K562 (cell line): ENCODE data around the gene HOXA5. TPM values are rescaled to one million over a fixed set of nuclear protein-coding genes. Genes with fewer than 3 reads are reported as not detected.

Experiments used
- ATAC-seq: fragments of 200-7000 bp; cut with Tn5 transposase; 3 replicates; pipeline ENCODE4 v1.9.1; 2020; ENCODE audit warnings: moderate library complexity
- BruUV-seq: library from RNA; stranded (reverse); fragments of 400-500 nt; replicated peaks from 2 replicates; lab custom pipeline; 2021; lab: Mats Ljungman, UMichigan
- CTCF ChIA-PET: fragments of 300-600 bp; formaldehyde crosslinking; extraction: SDS; loops from one replicate; lab custom pipeline; 2021; ENCODE audit warnings: low intra/inter-chr PET ratio; lab: Yijun Ruan, JAX
- POLR2A ChIA-PET: fragments of 300-600, 350-650 bp; sonication (Branson Sonifier 250); formaldehyde crosslinking; extraction: SDS; loops from one replicate; lab custom pipeline; 2021; ENCODE audit warnings: antibody characterized with exemption, inconsistent platforms; lab: Yijun Ruan, JAX
- DNase-seq, 4 experiments: peaks; one replicate each; pipeline versions ENCODE4 v3.0.0 to v3.0.0-alpha.2; 2011 to 2018; ENCODE audit warnings: low spot score in 3 of 4, mixed read lengths in 3 of 4; ENCODE audit errors: extremely low read depth in 1 of 4
- FAIRE-seq: peaks from 2 replicates; lab custom pipeline; 2011; peaks lifted over from hg19 to GRCh38; lab: Jason Lieb, UNC
- H2AFZ ChIP-seq: 2 replicates; pipeline ENCODE4 v1.6.0; 2011; ENCODE audit warnings: low read depth, low read length, control low read depth, inconsistent platforms
- H3K27ac ChIP-seq: fragments of 200-600 bp; 3 replicates; pipeline ENCODE4 v1.8.0; 2011; ENCODE audit warnings: low read depth, mild to moderate bottlenecking, control low read depth, inconsistent platforms, low read length, moderate library complexity, mixed read lengths; ENCODE audit errors: extremely low read depth
- H3K27me3 ChIP-seq, 2 experiments: fragments of 300-600 bp in 1 of 2; 2 replicates in 1 of 2; 3 replicates in 1 of 2; pipeline versions ENCODE4 v1.6.0 to v1.8.0; 2011; ENCODE audit warnings: inconsistent platforms in 2 of 2, low read length in 2 of 2, mild to moderate bottlenecking in 1 of 2, mixed read lengths in 1 of 2, moderate library complexity in 1 of 2; ENCODE audit not compliant: control insufficient read depth in 2 of 2, insufficient read depth in 2 of 2
- H3K36me3 ChIP-seq: fragments of 300-600 bp; 3 replicates; pipeline ENCODE4 v1.8.0; 2011; ENCODE audit warnings: mild to moderate bottlenecking, low read length, inconsistent platforms; ENCODE audit not compliant: control insufficient read depth, insufficient read depth
- H3K4me1 ChIP-seq, 2 experiments: fragments of 200-600 bp in 1 of 2; replicated peaks in 1 of 2; 2 replicates in 1 of 2; 3 replicates in 1 of 2; pipeline versions ENCODE4 v1.5.1 to v1.8.0; 2011; ENCODE audit warnings: inconsistent platforms in 2 of 2, low read length in 2 of 2, mild to moderate bottlenecking in 1 of 2, mixed read lengths in 1 of 2, moderate library complexity in 1 of 2; ENCODE audit not compliant: control insufficient read depth in 2 of 2, insufficient read depth in 2 of 2
- H3K4me2 ChIP-seq: 2 replicates; pipeline ENCODE4 v1.6.1; 2011; ENCODE audit warnings: low read length, control low read depth, inconsistent platforms, mixed read lengths; ENCODE audit not compliant: insufficient read depth
- H3K4me3 ChIP-seq: fragments of 200-600 bp; sonication (generic), shearing (Covaris generic); 2 replicates; pipeline ENCODE4 v1.5.1; 2016; ENCODE audit warnings: control low read depth, inconsistent platforms
- H3K79me2 ChIP-seq: fragments of 200-600 bp; 3 replicates; pipeline ENCODE4 v1.8.0; 2011; ENCODE audit warnings: low read length, inconsistent platforms; ENCODE audit not compliant: control insufficient read depth, insufficient read depth
- H3K9ac ChIP-seq, 2 experiments: 2 replicates each; pipeline versions ENCODE4 v1.6.0 to v1.6.1; 2011; ENCODE audit warnings: low read depth in 2 of 2, low read length in 2 of 2, control low read depth in 1 of 2, inconsistent platforms in 1 of 2, mild to moderate bottlenecking in 1 of 2, mixed read lengths in 1 of 2; ENCODE audit not compliant: insufficient read depth in 1 of 2
- H3K9me1 ChIP-seq: one replicate; pipeline ENCODE4 v1.6.0; 2011; ENCODE audit warnings: inconsistent platforms, mild to moderate bottlenecking, low read length, moderate library complexity; ENCODE audit not compliant: control insufficient read depth, insufficient read depth
- H3K9me3 ChIP-seq: replicated peaks from 2 replicates; pipeline ENCODE4 v1.5.1; 2011; ENCODE audit warnings: low read depth, low read length, inconsistent platforms; ENCODE audit not compliant: control insufficient read depth, insufficient read depth
- H4K20me1 ChIP-seq: replicated peaks from 2 replicates; pipeline ENCODE4 v1.6.1; 2011; ENCODE audit warnings: low read length, inconsistent platforms, mixed read lengths; ENCODE audit not compliant: control insufficient read depth, insufficient read depth
- E2F8 ChIP-seq: fragments of 450-650 bp; IDR thresholded peaks from 2 replicates; pipeline ENCODE4 v1.7.1; 2018; ENCODE audit warnings: mild to moderate bottlenecking, low read depth; ENCODE audit not compliant: partially characterized antibody
- EP400 ChIP-seq: fragments of 450-650 bp; IDR thresholded peaks from 2 replicates; pipeline ENCODE4 v1.6.1; 2017; ENCODE audit warnings: antibody characterized with exemption, mild to moderate bottlenecking, moderate library complexity
- KLF13 ChIP-seq: fragments of 450-650 bp; IDR thresholded peaks from 2 replicates; pipeline ENCODE4 v1.6.1; 2016; ENCODE audit warnings: missing genetic modification characterization, low read depth, mild to moderate bottlenecking, missing compliant biosample characterization, moderate library complexity, borderline replicate concordance
- MAZ ChIP-seq, 2 experiments: fragments of 450-650 bp in 1 of 2; sonication (generic) in 1 of 2; formaldehyde crosslinking; IDR thresholded peaks in 1 of 2; conservative IDR thresholded peaks in 1 of 2; 2 replicates each; pipeline versions ENCODE4 v1.4.0 to v1.5.0; 2020; ENCODE audit warnings: mild to moderate bottlenecking in 1 of 2, missing genetic modification reagents in 1 of 2
- NRF1 ChIP-seq, 2 experiments: fragments of 450-650 bp; IDR thresholded peaks in 1 of 2; conservative IDR thresholded peaks in 1 of 2; 2 replicates each; pipeline ENCODE4 v1.6.1; 2014; ENCODE audit warnings: mild to moderate bottlenecking in 2 of 2
- PHB ChIP-seq: fragments of 250-450 bp; sonication (Bioruptor Pico); IDR thresholded peaks from 2 replicates; pipeline ENCODE4 v1.5.0; 2021
- SMAD2 ChIP-seq: fragments of 150-350 bp; IDR thresholded peaks from 2 replicates; pipeline ENCODE4 v1.6.1; 2014; ENCODE audit warnings: low read depth, mild to moderate bottlenecking, low read length
- SRSF7 ChIP-seq: fragments of 200-400 bp; formaldehyde crosslinking; optimal IDR thresholded peaks from 2 replicates; pipeline ENCODE3; 2017; ENCODE audit warnings: mild to moderate bottlenecking, low read depth, low read length
- ZHX1 ChIP-seq: fragments of 150-350 bp; conservative IDR thresholded peaks from 2 replicates; pipeline ENCODE4 v1.6.1; 2014; ENCODE audit warnings: low read length
- ZSCAN32 ChIP-seq: fragments of 450-650 bp; formaldehyde crosslinking; IDR thresholded peaks from 2 replicates; pipeline ENCODE4 v1.4.0; 2020; ENCODE audit warnings: mild to moderate bottlenecking, moderate library complexity
- WGBS: fragments of 100-300 bp; shearing (Covaris generic); methylation state at CpG from one replicate; pipeline ENCODE4 v1.1.6; 2016; ENCODE audit warnings: low coverage, mixed read lengths; ENCODE audit not compliant: insufficient coverage; ENCODE audit errors: missing lambda C conversion rate; 5-methylcytosine and 5-hydroxymethylcytosine counted together
- in situ Hi-C: fragments of 300-500 bp; cut with MboI; formaldehyde crosslinking; loops from 4 replicates; pipeline ENCODE4 v1.15.0; 2018; ENCODE audit warnings: inconsistent platforms, mixed read lengths
- intact Hi-C: fragments of 100-400 bp; cut with micrococcal nuclease; formaldehyde crosslinking; loops from 2 replicates; pipeline ENCODE4 v1.14.2; 2022
- polyA plus RNA-seq, 8 experiments: library from polyadenylated mRNA; depleted of rRNA in 4 of 8; stranded (reverse) in 5 of 8; unstranded in 3 of 8; fragments of >200 nt; fragmentation: Nextera tagmentation in 2 of 8; fragmentation: Illumina TruSeq in 1 of 8; extraction: Ambion mirVana in 2 of 8; extraction: Trizol in 1 of 8; gene quantifications; 2 replicates each; pipeline versions ENCODE4 v1.2.1 to v1.2.3, GENCODE V29; 2011 to 2014; ENCODE audit warnings: inconsistent platforms in 1 of 8, missing spikeins in 1 of 8
- total RNA-seq, 7 experiments: library from RNA; depleted of rRNA in 6 of 7; stranded (reverse); fragments of >200 nt in 6 of 7; fragmentation: Illumina TruSeq in 2 of 7; extraction: Trizol in 2 of 7; gene quantifications; 2 replicates each; pipeline versions ENCODE4 v1.2.1 to v1.2.3, GENCODE V29; 2011 to 2021; ENCODE audit warnings: low replicate concordance in 1 of 7
- TF ChIP-seq, protein P1 (sequence below), 2 experiments: IDR thresholded peaks in 1 of 2; conservative IDR thresholded peaks in 1 of 2; 2 replicates each; pipeline ENCODE4 v1.6.1; 2016; ENCODE audit warnings: low read depth in 2 of 2, mild to moderate bottlenecking in 1 of 2, missing compliant biosample characterization in 1 of 2, missing genetic modification characterization in 1 of 2, moderate library complexity in 1 of 2

The HOXA5 gene
- total and polyA plus RNA-seq, 9 of the 15 experiments (the other 6 are each of a cell fraction or from before 2014, with no cell fraction given): 0.13 TPM; not detected in 8

DNA sequence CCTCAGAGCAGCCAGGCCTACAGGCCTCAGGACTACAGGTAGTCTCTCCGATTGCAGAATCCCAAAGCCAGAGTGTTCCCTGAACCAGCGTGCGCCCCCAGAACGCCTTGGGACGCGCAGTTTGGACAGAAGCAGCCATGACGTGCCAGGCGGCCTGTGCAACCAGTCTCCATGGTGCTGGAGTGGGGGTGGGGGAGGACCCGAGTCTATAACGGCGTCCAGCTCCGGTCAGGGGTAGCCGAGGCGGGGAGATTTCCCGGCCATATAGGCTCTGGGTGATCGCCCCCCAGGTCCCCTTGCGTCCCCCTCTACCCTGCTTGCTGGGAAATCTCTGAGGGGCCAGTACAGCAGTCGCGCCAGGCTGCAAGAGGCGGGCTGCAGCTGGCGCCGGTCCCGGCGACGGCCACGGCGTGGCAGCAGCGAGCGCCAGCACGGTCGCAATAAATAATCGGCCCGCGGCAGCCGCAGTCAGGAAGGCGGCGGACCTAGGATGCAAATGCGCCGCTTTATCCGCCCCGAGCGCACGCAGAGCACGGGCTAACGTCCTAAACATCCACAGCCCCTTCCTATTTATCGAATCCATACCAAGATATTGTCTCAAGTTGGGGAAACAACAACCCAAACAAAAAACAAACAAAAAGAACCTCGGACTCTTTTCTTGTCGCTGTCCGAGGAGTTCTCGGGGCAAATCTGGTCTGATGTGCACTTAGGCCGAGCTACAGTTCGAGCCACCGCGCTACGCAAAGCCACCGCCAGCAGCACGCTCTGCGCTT lies 7.3 kb upstream of the HOXA5 start:
- H3K27me3 ChIP-seq: peaks cover 53 to 91% of the 10 kb centered on the region in 2 experiments
- DNase-seq (peak; percentile 54 to 80 (median 75)), FAIRE-seq (no peak), ATAC-seq (peak; percentile 96)
- no peaks in the 10 kb centered on the region for H4K20me1 ChIP-seq
- POLR2A ChIA-PET: interaction anchor here (1.0 kb wide), 1 partner anchor 11 kb away, joined by 5 read pairs; no protein-coding TSS in a partner anchor
- no peak overlapping the region; the same call in 1 of the 2 replicates for H3K4me2 ChIP-seq
- H2AFZ ChIP-seq: no peak overlapping the region
- intact Hi-C loops (no loop called here), in situ Hi-C loops (loop anchor here (25.0 kb wide), 3 partner anchors 638 to 1263 kb away; no protein-coding TSS in a partner anchor)
- H3K36me3 ChIP-seq: no peaks in the 10 kb centered on the region
- CTCF ChIA-PET: interaction anchor here (0.6 to 1.0 kb wide), 2 partner anchors 16 to 773 kb away, joined by 3 read pairs; no protein-coding TSS in a partner anchor
- H3K79me2 ChIP-seq: no peaks in the 10 kb centered on the region
- H3K27ac ChIP-seq: no peak overlapping the region
- no peak overlapping the region for H3K4me3 ChIP-seq
- no peaks in the 10 kb centered on the region for H3K9me3 ChIP-seq
- no peaks in the 10 kb centered on the region for H3K9me1 ChIP-seq
- no TSS peak for BruUV-seq
- H3K9ac ChIP-seq: no peak overlapping the region
- WGBS: 7% methylated on average over 50 of the region's 58 CpGs
- peaks cover 0 to 16% of the 10 kb centered on the region in 2 experiments; a peak in 2 of 5 replicates for H3K4me1 ChIP-seq
- TF ChIP-seq ZSCAN32 (CRISPR knock-in tag): no peak
- TF ChIP-seq KLF13 (tag): no peak
- TF ChIP-seq, protein P1, sequence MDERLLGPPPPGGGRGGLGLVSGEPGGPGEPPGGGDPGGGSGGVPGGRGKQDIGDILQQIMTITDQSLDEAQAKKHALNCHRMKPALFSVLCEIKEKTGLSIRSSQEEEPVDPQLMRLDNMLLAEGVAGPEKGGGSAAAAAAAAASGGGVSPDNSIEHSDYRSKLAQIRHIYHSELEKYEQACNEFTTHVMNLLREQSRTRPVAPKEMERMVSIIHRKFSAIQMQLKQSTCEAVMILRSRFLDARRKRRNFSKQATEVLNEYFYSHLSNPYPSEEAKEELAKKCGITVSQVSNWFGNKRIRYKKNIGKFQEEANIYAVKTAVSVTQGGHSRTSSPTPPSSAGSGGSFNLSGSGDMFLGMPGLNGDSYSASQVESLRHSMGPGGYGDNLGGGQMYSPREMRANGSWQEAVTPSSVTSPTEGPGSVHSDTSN (CRISPR knock-in tag; IDR thresholded peaks at IDR 0.05; ENCODE audit: low read depth): peak; percentile 35
- TF ChIP-seq, protein P1 (tag; conservative IDR thresholded peaks at IDR 0.05; ENCODE audit: low read depth): peak; percentile 72
- no peak for TF ChIP-seq ZHX1
- no peak for TF ChIP-seq SMAD2
- TF ChIP-seq MAZ (CRISPR knock-in tag; conservative IDR thresholded peaks at IDR 0.05 in 1 of 2, IDR thresholded peaks at IDR 0.05 in 1 of 2): 0 out of 4 replicates have a peak, but pooled peaks of 1 of the 2 experiments have one; percentile 21
- TF ChIP-seq PHB (CRISPR knock-in tag): no peak
- 0 out of 4 replicates have a peak, but pooled peaks of 1 of the 2 experiments have one; percentile 12 for TF ChIP-seq NRF1 (conservative IDR thresholded peaks at IDR 0.05 in 1 of 2, IDR thresholded peaks at IDR 0.05 in 1 of 2)
- no peak for TF ChIP-seq SRSF7
- TF ChIP-seq EP400: no peak
- no peak for TF ChIP-seq E2F8
